Panc1 (cell line): Measurements from ENCODE around the gene VASN.

Experiments
- TF ChIP-seq, protein P1 (sequence below): fragments of 450-650 bp; IDR thresholded peaks from 2 replicates; pipeline ENCODE4 v1.5.1; 2017; ENCODE audit warnings: mild to moderate bottlenecking
- TF ChIP-seq, protein P2 (sequence below), 2 experiments: IDR thresholded peaks; 2 replicates each; pipeline ENCODE4 v1.6.1; 2011 to 2012; ENCODE audit warnings: low read depth in 2 of 2, control low read depth in 1 of 2, low read length in 1 of 2, mild to moderate bottlenecking in 1 of 2, moderate library complexity in 1 of 2; ENCODE audit not compliant: insufficient read depth in 1 of 2

DNA sequence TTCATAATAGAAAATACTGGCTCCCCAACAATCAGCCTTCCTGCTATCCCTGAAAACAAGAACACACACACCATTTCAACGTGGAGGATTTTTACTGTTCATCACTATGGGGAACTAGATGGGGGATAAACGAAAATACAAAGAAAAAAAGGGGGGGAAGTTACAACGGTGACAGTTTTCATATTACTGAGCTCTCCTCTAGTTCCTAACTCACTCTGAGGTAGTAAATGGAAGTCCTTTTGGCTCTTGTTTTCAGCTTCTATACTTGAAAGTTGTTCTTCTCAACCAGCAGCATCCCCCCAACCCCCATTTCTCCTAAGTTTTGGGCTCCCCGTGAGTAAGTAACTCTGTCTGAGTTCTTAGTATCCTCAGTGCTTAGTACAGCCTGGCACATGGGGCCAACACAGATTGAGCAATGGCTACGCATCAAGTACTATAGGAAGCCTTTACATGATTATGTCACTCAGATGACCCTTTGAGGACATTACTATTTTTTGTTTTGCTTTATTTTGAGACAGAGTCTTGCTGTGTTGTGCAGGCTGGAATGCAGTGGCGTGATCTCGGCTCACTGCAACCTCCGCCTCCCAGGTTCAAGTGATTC, 49.0 kb downstream of the VASN start:
- TF ChIP-seq, protein P1, sequence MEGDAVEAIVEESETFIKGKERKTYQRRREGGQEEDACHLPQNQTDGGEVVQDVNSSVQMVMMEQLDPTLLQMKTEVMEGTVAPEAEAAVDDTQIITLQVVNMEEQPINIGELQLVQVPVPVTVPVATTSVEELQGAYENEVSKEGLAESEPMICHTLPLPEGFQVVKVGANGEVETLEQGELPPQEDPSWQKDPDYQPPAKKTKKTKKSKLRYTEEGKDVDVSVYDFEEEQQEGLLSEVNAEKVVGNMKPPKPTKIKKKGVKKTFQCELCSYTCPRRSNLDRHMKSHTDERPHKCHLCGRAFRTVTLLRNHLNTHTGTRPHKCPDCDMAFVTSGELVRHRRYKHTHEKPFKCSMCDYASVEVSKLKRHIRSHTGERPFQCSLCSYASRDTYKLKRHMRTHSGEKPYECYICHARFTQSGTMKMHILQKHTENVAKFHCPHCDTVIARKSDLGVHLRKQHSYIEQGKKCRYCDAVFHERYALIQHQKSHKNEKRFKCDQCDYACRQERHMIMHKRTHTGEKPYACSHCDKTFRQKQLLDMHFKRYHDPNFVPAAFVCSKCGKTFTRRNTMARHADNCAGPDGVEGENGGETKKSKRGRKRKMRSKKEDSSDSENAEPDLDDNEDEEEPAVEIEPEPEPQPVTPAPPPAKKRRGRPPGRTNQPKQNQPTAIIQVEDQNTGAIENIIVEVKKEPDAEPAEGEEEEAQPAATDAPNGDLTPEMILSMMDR: no peak
- TF ChIP-seq, protein P2, sequence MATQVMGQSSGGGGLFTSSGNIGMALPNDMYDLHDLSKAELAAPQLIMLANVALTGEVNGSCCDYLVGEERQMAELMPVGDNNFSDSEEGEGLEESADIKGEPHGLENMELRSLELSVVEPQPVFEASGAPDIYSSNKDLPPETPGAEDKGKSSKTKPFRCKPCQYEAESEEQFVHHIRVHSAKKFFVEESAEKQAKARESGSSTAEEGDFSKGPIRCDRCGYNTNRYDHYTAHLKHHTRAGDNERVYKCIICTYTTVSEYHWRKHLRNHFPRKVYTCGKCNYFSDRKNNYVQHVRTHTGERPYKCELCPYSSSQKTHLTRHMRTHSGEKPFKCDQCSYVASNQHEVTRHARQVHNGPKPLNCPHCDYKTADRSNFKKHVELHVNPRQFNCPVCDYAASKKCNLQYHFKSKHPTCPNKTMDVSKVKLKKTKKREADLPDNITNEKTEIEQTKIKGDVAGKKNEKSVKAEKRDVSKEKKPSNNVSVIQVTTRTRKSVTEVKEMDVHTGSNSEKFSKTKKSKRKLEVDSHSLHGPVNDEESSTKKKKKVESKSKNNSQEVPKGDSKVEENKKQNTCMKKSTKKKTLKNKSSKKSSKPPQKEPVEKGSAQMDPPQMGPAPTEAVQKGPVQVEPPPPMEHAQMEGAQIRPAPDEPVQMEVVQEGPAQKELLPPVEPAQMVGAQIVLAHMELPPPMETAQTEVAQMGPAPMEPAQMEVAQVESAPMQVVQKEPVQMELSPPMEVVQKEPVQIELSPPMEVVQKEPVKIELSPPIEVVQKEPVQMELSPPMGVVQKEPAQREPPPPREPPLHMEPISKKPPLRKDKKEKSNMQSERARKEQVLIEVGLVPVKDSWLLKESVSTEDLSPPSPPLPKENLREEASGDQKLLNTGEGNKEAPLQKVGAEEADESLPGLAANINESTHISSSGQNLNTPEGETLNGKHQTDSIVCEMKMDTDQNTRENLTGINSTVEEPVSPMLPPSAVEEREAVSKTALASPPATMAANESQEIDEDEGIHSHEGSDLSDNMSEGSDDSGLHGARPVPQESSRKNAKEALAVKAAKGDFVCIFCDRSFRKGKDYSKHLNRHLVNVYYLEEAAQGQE (IDR thresholded peaks at IDR 0.05; ENCODE audit: insufficient read depth in 1 of 2, low read depth in 2 of 2, low read length in 1 of 2): no peak
